ENCODE measurements around the gene GALR1. TPM values are rescaled to one million over a fixed set of nuclear protein-coding genes. Genes with fewer than 3 reads are reported as not detected.
"Not testable (repeated sequence)": the region's sequence is repeated elsewhere in the genome, so short reads cannot be mapped to it uniquely, and the experiment has no call there.

Gene GALR1
- total RNA-seq, 3 donors from 2014 or later = under 0.01 TPM; not detected in 1

GRCh38 chr18:77223653-77224052 lies 26.0 kb upstream of the GALR1 start:
- H3K27me3 ChIP-seq = no peaks in the 10 kb centered on the region
- no peak for DNase-seq (ENCODE audit: low spot score in 2 of 2)
- H3K4me3 ChIP-seq = no peak overlapping the region
- H3K27ac ChIP-seq = no peak overlapping the region
- no peaks in the 10 kb centered on the region for H3K36me3 ChIP-seq
- no peaks in the 10 kb centered on the region for H3K4me1 ChIP-seq
- no peaks in the 10 kb centered on the region for H3K9me3 ChIP-seq
- TF ChIP-seq POLR2A (IDR thresholded peaks at IDR 0.05) = no peak
- no peak for TF ChIP-seq CTCF (IDR thresholded peaks at IDR 0.05)
- TF ChIP-seq POLR2AphosphoS5 (IDR thresholded peaks at IDR 0.05) = no peak
- intact Hi-C loops (cut with DNase I; ENCODE audit: low total_unique reads) = no loop called here

DNA sequence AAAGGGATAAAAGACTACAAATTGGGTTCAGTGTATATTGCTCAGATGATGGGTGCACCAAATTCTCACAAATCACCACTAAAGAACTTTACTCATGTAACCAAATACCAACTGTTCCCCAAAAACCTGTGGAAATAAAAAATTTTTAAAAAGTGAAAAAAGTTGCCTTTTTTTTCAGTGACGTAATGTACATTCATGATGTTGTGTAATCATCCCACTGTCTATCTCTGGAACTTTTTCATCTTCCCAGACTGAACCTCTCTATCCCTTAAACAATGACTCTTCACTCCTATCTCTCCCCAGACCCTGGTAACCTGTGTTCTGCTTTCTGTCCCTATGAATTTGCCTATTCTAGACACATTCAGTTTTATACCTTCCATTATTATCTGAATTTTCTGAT lies 19.0 kb upstream of the GALR1 start:
- intact Hi-C loops (cut with DNase I; ENCODE audit: low total_unique reads) = no loop called here
- H3K4me1 ChIP-seq = no peaks in the 10 kb centered on the region
- no peaks in the 10 kb centered on the region for H3K36me3 ChIP-seq
- H3K27ac ChIP-seq = no peak overlapping the region
- H3K27me3 ChIP-seq = no peaks in the 10 kb centered on the region
- no peak overlapping the region for H3K4me3 ChIP-seq
- no peaks in the 10 kb centered on the region for H3K9me3 ChIP-seq
- TF ChIP-seq POLR2A (IDR thresholded peaks at IDR 0.05) (no peak), CTCF (IDR thresholded peaks at IDR 0.05) (no peak), POLR2AphosphoS5 (IDR thresholded peaks at IDR 0.05) (no peak)
- DNase-seq (ENCODE audit: low spot score in 2 of 2) = no peak

GRCh38 chr18:77234504-77235365 lies 14.9 kb upstream of the GALR1 start:
- TF ChIP-seq POLR2AphosphoS5 (IDR thresholded peaks at IDR 0.05) (no peak), CTCF (IDR thresholded peaks at IDR 0.05) (no peak), POLR2A (IDR thresholded peaks at IDR 0.05) (no peak)

GRCh38 chr18:77239285-77239684 lies 10.4 kb upstream of the GALR1 start:
- DNase-seq (ENCODE audit: low spot score in 2 of 2); intact Hi-C loops (cut with DNase I; ENCODE audit: low total_unique reads): not testable (repeated sequence)

More at GRCh38 chr18:77234504-77235365, 14.9 kb upstream of the GALR1 start:
- no peaks in the 10 kb centered on the region for H3K4me1 ChIP-seq
- no peak overlapping the region for H3K27ac ChIP-seq
- DNase-seq (ENCODE audit: low spot score in 2 of 2) = no peak
- intact Hi-C loops (cut with DNase I; ENCODE audit: low total_unique reads) = no loop called here
- no peaks in the 10 kb centered on the region for H3K36me3 ChIP-seq
- peaks cover 10 to 22% of the 10 kb centered on the region in 2 donors for H3K9me3 ChIP-seq
- no peak overlapping the region for H3K4me3 ChIP-seq
- H3K27me3 ChIP-seq = no peaks in the 10 kb centered on the region

DNA sequence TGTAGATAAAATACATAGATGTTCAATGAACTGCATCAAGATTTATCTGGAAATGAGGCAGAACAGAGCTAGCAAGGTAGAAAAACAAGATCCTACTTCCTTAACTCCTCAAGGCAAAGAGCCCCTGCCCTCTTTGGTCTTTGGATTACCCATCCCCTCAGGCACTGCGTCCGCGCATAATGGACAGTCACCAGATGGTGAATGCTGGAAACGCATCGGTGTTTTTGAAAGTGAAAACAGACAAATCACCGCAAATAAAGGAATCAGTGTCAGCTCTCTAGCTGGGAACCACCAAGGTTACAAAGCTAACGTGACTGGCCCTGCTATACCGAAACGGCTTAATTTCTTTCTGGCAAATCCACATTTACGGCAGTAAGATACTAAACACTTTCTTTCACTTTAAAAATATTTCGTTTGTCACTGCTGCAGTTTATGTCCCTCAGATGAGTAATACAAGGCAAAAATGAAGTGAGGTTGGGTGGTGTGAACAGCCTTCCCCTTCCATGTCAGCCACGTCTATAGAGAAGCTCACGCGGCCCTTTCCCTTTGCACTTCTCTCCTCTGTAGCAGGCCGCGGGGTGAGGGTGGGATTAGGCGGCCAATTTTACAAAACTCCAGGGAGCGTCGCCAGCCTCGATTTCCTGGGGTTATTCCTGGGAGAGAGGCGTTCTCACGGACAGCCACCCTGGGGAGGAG lies 627 bp upstream of the GALR1 start:
- Histone ChIP-seq H3K4me3 (peak overlapping the region; percentile 31 to 58 (median 32)), H3K36me3 (no peaks in the 10 kb centered on the region)

More at GRCh38 chr18:77239285-77239684, 10.4 kb upstream of the GALR1 start:
- H3K4me1 ChIP-seq, H3K36me3 ChIP-seq, H3K4me3 ChIP-seq, H3K27ac ChIP-seq: not testable (repeated sequence)
- Histone ChIP-seq H3K27me3 (peaks cover 0 to 10% of the 10 kb centered on the region in 2 donors), H3K9me3 (peaks cover 20 to 39% of the 10 kb centered on the region in 2 donors)

More for the DNA sequence above, 627 bp upstream of the GALR1 start:
- Histone ChIP-seq H3K27me3 (peaks cover 0 to 58% of the 10 kb centered on the region in 2 donors), H3K27ac (no peak overlapping the region), H3K4me1 (peaks cover 0 to 10% of the 10 kb centered on the region in 2 donors), H3K9me3 (peaks cover 0 to 10% of the 10 kb centered on the region in 2 donors)
- DNase-seq (ENCODE audit: low spot score in 2 of 2) = no peak
- TF ChIP-seq POLR2AphosphoS5 (IDR thresholded peaks at IDR 0.05) (no peak), CTCF (IDR thresholded peaks at IDR 0.05) (no peak), POLR2A (IDR thresholded peaks at IDR 0.05) (no peak)
- intact Hi-C loops (cut with DNase I; ENCODE audit: low total_unique reads) = no loop called here
